GM12874 (cell line): Measurements from ENCODE around the gene VWA5B2.

Experiments
- TF ChIP-seq, protein P1 (sequence below): IDR thresholded peaks from 2 replicates; pipeline ENCODE4 v1.5.1; 2011; ENCODE audit warnings: low read depth, mild to moderate bottlenecking, control low read depth, low read length, moderate library complexity; ENCODE audit not compliant: insufficient read depth

VWA5B2 gene

DNA sequence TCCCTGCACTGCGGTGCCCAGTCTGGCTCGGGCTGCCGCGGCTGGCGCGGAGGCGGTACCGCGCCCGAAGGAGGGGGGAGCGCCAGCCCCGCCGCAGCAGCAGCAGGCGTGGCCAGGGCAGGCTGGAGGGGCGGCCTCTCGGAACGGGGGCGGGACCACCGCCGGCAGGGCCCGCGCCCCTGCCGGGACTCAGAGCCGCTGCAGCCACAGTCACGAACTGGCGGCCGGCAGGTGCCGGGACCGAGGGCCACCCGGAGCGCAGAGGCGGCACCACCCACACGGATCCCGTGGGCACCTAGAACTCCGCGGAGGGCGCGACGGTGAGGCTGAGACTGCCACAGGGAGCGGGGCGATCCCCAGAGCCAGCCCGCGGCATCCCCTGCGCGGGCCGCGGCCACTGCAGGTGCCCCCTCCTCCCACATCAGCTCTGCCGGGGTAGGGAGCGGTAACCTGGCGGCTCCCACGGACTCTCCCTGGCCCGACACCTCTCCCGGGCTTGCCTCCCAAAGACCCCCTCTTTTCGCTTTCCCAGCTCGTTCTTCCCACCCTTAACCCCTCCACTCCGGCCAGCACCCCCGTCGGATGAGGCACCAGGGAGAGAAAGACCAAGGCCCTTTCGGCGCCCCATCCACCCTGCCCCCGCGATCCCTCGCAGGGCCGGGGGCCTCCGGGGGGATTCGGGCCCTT is at the start of gene VWA5B2:
TSS of gene VWA5B2 (plus strand) at position 192 of the 687 bp plus-strand sequence. CDS start 944 bp downstream, outside the sequence.
- TF ChIP-seq, protein P1, sequence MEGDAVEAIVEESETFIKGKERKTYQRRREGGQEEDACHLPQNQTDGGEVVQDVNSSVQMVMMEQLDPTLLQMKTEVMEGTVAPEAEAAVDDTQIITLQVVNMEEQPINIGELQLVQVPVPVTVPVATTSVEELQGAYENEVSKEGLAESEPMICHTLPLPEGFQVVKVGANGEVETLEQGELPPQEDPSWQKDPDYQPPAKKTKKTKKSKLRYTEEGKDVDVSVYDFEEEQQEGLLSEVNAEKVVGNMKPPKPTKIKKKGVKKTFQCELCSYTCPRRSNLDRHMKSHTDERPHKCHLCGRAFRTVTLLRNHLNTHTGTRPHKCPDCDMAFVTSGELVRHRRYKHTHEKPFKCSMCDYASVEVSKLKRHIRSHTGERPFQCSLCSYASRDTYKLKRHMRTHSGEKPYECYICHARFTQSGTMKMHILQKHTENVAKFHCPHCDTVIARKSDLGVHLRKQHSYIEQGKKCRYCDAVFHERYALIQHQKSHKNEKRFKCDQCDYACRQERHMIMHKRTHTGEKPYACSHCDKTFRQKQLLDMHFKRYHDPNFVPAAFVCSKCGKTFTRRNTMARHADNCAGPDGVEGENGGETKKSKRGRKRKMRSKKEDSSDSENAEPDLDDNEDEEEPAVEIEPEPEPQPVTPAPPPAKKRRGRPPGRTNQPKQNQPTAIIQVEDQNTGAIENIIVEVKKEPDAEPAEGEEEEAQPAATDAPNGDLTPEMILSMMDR = peak; percentile 28; the same call in 1 of the 2 replicates

DNA sequence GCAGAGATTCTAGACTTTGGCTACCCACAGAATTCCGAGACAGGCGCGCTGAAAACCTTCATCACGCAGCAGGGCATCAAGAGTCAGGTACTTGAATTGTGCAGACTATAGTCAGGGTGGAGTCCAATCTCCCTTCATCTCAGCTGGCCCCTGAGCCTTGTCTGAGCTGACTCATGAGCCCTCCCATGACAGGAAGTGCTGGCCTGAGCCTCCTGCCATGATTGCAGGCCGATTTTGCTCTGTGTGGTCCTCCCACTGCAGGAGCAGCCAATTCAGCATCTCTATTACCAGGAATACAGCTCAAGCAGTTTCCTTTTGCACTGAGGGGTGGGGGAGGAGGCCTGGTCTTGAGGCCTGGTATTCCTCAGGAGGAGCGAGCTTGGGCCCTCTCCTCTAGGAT is 49.2 kb upstream of the VWA5B2 start:
- TF ChIP-seq, protein P1 = no peak

DNA sequence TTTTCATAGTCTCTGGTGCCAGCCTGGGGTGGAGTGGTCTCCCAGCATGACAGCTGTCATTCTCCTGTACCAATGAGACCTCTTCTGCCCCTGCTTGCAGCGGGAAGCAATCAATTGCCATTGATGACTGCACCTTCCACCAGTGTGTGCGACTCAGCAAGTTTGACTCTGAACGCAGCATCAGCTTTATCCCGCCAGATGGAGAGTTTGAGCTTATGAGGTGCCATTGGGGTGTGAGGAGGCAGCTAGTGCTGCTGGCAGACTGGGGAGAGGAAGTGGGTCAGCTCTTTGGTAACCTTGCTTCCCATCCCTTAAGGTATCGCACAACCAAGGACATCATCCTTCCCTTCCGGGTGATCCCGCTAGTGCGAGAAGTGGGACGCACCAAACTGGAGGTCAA is 47.8 kb upstream of the VWA5B2 start:
- TF ChIP-seq, protein P1 = no peak

DNA sequence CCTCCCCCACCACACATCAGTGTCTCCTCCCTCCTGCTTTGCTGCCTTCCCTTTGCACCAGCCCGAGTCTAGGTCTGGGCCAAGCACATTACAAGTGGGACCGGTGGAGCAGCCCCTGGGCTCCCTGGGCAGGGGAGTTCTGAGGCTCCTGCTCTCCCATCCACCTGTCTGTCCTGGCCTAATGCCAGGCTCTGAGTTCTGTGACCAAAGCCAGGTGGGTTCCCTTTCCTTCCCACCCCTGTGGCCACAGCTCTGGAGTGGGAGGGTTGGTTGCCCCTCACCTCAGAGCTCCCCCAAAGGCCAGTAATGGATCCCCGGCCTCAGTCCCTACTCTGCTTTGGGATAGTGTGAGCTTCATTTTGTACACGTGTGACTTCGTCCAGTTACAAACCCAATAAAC is 45.7 kb upstream of the VWA5B2 start:
- TF ChIP-seq, protein P1 = no peak

DNA sequence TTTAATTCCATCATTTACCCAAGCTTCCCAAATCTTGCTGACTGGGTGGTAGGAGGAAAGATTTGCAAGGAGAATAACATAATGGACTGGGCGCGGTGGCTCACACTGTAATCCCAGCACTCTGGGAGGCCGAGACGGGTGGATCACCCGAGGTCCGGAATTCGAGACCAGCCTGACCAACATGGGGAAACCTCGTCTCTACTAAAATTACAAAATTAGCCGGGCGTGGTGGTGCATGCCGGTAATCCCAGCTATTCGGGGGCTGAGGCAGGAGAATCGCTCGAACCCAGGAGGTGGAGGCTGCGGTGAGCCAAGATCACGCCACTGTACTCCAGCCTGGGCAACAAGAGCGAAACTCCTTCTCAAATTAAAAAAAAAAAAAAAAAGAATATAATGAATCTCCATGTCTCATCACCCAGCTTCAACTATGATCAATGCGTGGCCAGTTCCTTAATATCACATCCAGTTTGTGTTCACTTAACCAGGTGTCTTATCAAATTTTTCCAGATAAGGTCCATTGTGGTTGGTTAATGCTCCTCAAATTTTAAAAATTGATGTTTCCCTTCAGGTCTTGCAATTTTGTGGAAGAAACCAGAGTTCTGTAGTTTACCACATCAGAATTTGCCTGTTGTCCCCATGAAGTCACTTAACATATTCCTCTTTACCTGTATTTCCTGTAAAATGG is 44.7 kb upstream of the VWA5B2 start:
- TF ChIP-seq, protein P1 = no peak

DNA sequence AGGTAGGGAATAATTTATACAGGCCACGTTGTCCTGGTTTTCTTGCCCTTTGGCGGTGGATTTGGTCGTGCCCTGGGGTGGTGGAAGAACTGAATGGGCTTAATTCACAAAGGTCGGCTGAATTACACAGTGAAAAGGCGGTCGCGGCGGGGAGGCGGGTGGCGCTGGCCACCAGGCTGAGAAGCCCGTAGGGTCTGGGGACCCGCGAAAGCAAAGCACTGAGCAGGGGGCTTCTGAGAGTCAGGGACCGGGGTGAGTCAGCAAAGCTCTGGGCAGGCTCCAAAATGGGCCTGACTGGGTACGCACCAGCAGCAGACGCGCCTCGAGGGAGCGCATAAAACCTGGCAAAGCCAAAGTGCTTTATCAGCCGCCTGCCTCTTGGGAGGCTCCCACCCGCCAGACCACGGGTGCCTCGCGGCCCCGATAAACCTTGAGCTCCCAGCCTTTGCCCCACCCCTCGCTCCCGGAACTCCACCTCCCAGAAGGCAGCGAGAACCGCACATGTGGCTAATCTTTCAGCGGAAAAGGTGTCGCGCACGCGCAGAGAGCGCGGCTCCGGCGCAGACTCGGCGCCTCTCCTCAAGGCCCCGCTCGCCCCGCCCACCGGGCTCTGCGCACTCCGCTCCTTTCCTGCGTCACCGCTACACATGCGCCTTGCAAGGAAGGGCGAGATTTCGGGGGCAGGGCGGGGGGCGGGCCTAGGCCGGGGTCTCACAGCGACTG is 43.8 kb upstream of the VWA5B2 start:
- TF ChIP-seq, protein P1 = no peak

DNA sequence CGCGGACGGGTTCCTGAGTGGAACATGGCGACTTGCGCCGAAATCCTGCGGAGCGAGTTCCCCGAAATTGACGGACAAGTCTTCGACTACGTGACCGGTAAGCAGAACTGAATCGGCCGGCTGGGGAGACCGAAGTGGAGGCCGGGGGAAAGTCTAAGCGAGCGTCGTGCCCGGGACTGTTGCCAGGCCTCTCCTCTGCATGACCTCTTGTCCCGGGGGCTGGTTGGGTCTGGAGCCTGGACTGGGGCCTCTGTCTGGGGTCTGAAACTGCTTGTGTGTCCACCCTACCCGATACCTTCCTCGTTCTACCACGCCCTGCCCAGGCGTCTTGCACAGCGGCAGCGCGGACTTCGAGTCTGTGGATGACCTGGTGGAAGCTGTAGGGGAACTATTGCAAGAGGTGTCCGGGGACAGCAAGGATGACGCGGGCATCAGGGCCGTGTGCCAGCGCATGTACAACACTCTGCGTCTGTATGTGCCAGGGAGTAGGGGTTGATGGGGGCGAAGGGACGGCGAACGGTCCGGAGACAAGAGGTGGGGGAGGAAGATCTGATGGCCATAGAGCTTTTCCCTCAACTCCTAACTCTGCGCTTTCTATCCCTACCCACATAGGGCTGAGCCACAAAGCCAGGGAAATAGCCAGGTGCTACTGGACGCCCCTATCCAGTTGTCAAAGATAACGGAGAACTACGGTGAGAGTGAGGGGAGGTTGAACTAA is 43.0 kb upstream of the VWA5B2 start, which contains the start of gene ABCF3:
TSS of gene ABCF3 (plus strand) at position 16 of the 718 bp plus-strand sequence. CDS start at position 25, 9 bp downstream.
- TF ChIP-seq, protein P1 = no peak
